ENCODE data around the gene FILIP1. TPM values are rescaled to one million over a fixed set of nuclear protein-coding genes. Genes with fewer than 3 reads are reported as not detected.
A peak's percentile ranks its signal among the peaks of the same experiment; 100 is the strongest.

FILIP1 gene
- total RNA-seq, 1 donor, result under 0.01 TPM

GRCh38 chr6:75421316-75422023 lies 72.1 kb downstream of the FILIP1 start:
- Histone ChIP-seq H4K20me1 (ENCODE audit: insufficient read depth, low read length) (no peaks in the 10 kb centered on the region), H3K4me3 (ENCODE audit: insufficient read depth, low read length) (no peak overlapping the region), H3K4me2 (ENCODE audit: insufficient read depth, low read length) (peak overlapping the region; percentile 0), H3K9me3 (ENCODE audit: low read depth, low read length) (no peaks in the 10 kb centered on the region), H3K27ac (ENCODE audit: low read depth, low read length) (no peak overlapping the region), H3K79me2 (ENCODE audit: insufficient read depth, low read length) (no peaks in the 10 kb centered on the region), H3K4me1 (ENCODE audit: insufficient read depth, low read length) (peaks cover 2% of the 10 kb centered on the region), H3K36me3 (ENCODE audit: insufficient read depth, low read length) (no peaks in the 10 kb centered on the region), H3K27me3 (ENCODE audit: insufficient read depth, low read length) (no peaks in the 10 kb centered on the region), H2AFZ (ENCODE audit: low read length) (no peak overlapping the region)
- DNase-seq (ENCODE audit: insufficient read length, low spot score, missing footprints), result no peak
- TF ChIP-seq, protein P1, sequence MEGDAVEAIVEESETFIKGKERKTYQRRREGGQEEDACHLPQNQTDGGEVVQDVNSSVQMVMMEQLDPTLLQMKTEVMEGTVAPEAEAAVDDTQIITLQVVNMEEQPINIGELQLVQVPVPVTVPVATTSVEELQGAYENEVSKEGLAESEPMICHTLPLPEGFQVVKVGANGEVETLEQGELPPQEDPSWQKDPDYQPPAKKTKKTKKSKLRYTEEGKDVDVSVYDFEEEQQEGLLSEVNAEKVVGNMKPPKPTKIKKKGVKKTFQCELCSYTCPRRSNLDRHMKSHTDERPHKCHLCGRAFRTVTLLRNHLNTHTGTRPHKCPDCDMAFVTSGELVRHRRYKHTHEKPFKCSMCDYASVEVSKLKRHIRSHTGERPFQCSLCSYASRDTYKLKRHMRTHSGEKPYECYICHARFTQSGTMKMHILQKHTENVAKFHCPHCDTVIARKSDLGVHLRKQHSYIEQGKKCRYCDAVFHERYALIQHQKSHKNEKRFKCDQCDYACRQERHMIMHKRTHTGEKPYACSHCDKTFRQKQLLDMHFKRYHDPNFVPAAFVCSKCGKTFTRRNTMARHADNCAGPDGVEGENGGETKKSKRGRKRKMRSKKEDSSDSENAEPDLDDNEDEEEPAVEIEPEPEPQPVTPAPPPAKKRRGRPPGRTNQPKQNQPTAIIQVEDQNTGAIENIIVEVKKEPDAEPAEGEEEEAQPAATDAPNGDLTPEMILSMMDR (IDR thresholded peaks at IDR 0.05; ENCODE audit: extremely low read depth, low read depth, low read length), result no peak

DNA sequence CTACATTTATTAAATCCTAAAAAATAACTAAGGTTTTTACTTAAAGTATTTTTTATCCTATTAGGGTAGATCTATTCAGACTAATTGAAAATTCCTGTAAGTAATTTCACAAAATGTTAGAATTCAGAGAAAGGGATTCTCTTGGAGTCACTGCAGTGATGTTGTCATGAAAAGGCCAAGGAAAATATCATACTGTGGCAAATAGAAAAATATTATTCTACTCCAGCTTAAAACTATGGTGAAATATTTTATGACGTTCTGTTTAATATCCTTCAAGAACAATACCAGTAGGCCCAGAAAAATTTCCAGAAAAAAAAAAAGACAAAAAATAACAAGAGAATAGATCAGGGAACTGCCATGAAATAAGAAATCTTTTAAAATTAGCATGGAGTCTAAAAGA lies 73.6 kb downstream of the FILIP1 start:
- Histone ChIP-seq H3K36me3 (ENCODE audit: insufficient read depth, low read length) (no peaks in the 10 kb centered on the region), H3K9me3 (ENCODE audit: low read depth, low read length) (no peaks in the 10 kb centered on the region), H3K79me2 (ENCODE audit: insufficient read depth, low read length) (no peaks in the 10 kb centered on the region), H3K27ac (ENCODE audit: low read depth, low read length) (no peak overlapping the region), H3K27me3 (ENCODE audit: insufficient read depth, low read length) (no peaks in the 10 kb centered on the region), H3K4me3 (ENCODE audit: insufficient read depth, low read length) (no peak overlapping the region), H2AFZ (ENCODE audit: low read length) (no peak overlapping the region), H3K4me2 (ENCODE audit: insufficient read depth, low read length) (no peak overlapping the region), H4K20me1 (ENCODE audit: insufficient read depth, low read length) (no peaks in the 10 kb centered on the region), H3K4me1 (ENCODE audit: insufficient read depth, low read length) (peaks cover 2% of the 10 kb centered on the region)
- no peak for DNase-seq (ENCODE audit: insufficient read length, low spot score, missing footprints)
- TF ChIP-seq, protein P1 (IDR thresholded peaks at IDR 0.05; ENCODE audit: extremely low read depth, low read depth, low read length), result no peak

DNA sequence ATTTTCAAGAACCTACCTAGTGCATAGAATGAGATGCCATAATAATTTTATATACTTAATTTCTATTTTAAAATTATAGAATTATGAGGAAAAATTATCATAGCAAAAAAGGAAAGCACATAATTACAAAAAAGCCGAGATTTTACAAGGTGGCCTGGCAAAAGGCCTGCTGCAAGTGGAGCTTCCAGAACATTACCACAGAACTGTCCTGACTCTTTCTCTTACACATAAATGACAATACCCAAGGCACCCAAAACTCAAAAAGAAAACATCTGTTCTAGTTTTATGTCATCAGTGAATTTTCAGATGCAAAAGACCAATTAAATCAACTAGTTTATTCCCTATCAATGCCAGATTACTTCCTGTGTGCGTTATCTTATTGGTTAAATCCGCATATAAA lies 74.2 kb downstream of the FILIP1 start:
- no peak overlapping the region for H3K27ac ChIP-seq (ENCODE audit: low read depth, low read length)
- peaks cover 2% of the 10 kb centered on the region for H3K4me1 ChIP-seq (ENCODE audit: insufficient read depth, low read length)
- TF ChIP-seq, protein P1 (IDR thresholded peaks at IDR 0.05; ENCODE audit: extremely low read depth, low read depth, low read length), result no peak
- H3K4me3 ChIP-seq (ENCODE audit: insufficient read depth, low read length), result no peak overlapping the region
- no peaks in the 10 kb centered on the region for H3K9me3 ChIP-seq (ENCODE audit: low read depth, low read length)
- no peak for DNase-seq (ENCODE audit: insufficient read length, low spot score, missing footprints)
- no peaks in the 10 kb centered on the region for H3K36me3 ChIP-seq (ENCODE audit: insufficient read depth, low read length)
- no peaks in the 10 kb centered on the region for H3K79me2 ChIP-seq (ENCODE audit: insufficient read depth, low read length)
- H2AFZ ChIP-seq (ENCODE audit: low read length), result no peak overlapping the region
- H3K27me3 ChIP-seq (ENCODE audit: insufficient read depth, low read length), result no peaks in the 10 kb centered on the region
- H3K4me2 ChIP-seq (ENCODE audit: insufficient read depth, low read length), result no peak overlapping the region
- H4K20me1 ChIP-seq (ENCODE audit: insufficient read depth, low read length), result no peaks in the 10 kb centered on the region

- H3K27ac ChIP-seq (ENCODE audit: low read depth, low read length), result no peak overlapping the region
- H3K4me3 ChIP-seq (ENCODE audit: insufficient read depth, low read length), result no peak overlapping the region
- no peaks in the 10 kb centered on the region for H3K79me2 ChIP-seq (ENCODE audit: insufficient read depth, low read length)
- H3K9me3 ChIP-seq (ENCODE audit: low read depth, low read length), result no peaks in the 10 kb centered on the region
- peaks cover 5% of the 10 kb centered on the region for H3K4me1 ChIP-seq (ENCODE audit: insufficient read depth, low read length)
- DNase-seq (ENCODE audit: insufficient read length, low spot score, missing footprints), result peak; percentile 58
- H2AFZ ChIP-seq (ENCODE audit: low read length), result no peak overlapping the region
- H3K27me3 ChIP-seq (ENCODE audit: insufficient read depth, low read length), result no peaks in the 10 kb centered on the region
- H4K20me1 ChIP-seq (ENCODE audit: insufficient read depth, low read length), result no peaks in the 10 kb centered on the region
- H3K36me3 ChIP-seq (ENCODE audit: insufficient read depth, low read length), result no peaks in the 10 kb centered on the region
- no peak overlapping the region for H3K4me2 ChIP-seq (ENCODE audit: insufficient read depth, low read length)
- TF ChIP-seq, protein P1 (IDR thresholded peaks at IDR 0.05; ENCODE audit: extremely low read depth, low read depth, low read length), result no peak
Measured at GRCh38 chr6:75418233-75418632, 75.4 kb downstream of the FILIP1 start.
